DND-41 (cell line): Measurements from ENCODE around the gene MT4.

Experiments used
- CTCF ChIP-seq: IDR thresholded peaks from 2 replicates; pipeline ENCODE4 v1.5.1; 2012; ENCODE audit warnings: borderline replicate concordance, low read length, moderate library complexity, mild to moderate bottlenecking; ENCODE audit not compliant: poor library complexity, severe bottlenecking; ENCODE audit errors: extremely low read depth
- EZH2 ChIP-seq: IDR thresholded peaks from 3 replicates; pipeline ENCODE4 v1.6.1; 2012; ENCODE audit warnings: borderline replicate concordance, low read depth, mild to moderate bottlenecking, moderate library complexity, low read length, inconsistent platforms; ENCODE audit not compliant: severe bottlenecking

GRCh38 chr16:56519459-56520250 lies 45.2 kb upstream of the MT4 start, which contains the start of gene BBS2:
- TF ChIP-seq CTCF: no peak
- TF ChIP-seq EZH2: no peak
